Hepatocyte (in vitro differentiated cells): Measurements from ENCODE around the gene SPATA24.

Experiments
- EZH2 ChIP-seq: fragments of 200-600 bp; sonication (generic); IDR thresholded peaks from 2 replicates; pipeline ENCODE4 v1.6.1; 2016; ENCODE audit warnings: antibody characterized with exemption, mild to moderate bottlenecking, borderline replicate concordance
- TF ChIP-seq, protein P1 (sequence below): fragments of 200-600 bp; sonication (generic); IDR thresholded peaks from 2 replicates; pipeline ENCODE4 v1.5.1; 2016; ENCODE audit warnings: antibody characterized with exemption, mild to moderate bottlenecking; ENCODE audit not compliant: poor library complexity

DNA sequence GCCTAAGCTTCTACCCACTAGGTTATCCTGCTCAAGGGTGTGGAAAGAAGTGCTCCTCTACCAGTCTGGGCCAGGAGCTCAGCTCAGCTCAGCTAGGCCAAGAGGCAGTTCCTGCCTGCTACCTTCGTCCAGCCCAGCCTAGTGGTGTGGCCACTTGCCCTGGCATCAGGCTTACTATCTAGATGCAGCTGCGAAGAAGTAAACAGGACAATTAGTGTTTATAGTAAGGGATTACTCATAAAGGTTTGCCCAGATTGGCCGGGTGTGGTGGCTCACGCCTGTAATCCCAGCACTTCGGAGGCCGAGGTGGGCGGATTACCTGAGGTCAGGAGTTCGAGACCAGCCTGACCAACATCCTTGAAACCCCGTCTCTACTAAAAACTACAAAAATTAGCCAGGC is 12.8 kb upstream of the SPATA24 start:
- TF ChIP-seq, protein P1, sequence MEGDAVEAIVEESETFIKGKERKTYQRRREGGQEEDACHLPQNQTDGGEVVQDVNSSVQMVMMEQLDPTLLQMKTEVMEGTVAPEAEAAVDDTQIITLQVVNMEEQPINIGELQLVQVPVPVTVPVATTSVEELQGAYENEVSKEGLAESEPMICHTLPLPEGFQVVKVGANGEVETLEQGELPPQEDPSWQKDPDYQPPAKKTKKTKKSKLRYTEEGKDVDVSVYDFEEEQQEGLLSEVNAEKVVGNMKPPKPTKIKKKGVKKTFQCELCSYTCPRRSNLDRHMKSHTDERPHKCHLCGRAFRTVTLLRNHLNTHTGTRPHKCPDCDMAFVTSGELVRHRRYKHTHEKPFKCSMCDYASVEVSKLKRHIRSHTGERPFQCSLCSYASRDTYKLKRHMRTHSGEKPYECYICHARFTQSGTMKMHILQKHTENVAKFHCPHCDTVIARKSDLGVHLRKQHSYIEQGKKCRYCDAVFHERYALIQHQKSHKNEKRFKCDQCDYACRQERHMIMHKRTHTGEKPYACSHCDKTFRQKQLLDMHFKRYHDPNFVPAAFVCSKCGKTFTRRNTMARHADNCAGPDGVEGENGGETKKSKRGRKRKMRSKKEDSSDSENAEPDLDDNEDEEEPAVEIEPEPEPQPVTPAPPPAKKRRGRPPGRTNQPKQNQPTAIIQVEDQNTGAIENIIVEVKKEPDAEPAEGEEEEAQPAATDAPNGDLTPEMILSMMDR = no peak
- no peak for TF ChIP-seq EZH2
